ENCODE data around the gene FCER1G.

The FCER1G gene

GRCh38 chr1:161260376-161261260, 45.5 kb downstream of the FCER1G start:
- no peak for TF ChIP-seq CTCF (conservative IDR thresholded peaks at IDR 0.05; ENCODE audit: low read length)
- DNase-seq (ENCODE audit: low read depth) = no peak
- H3K4me3 ChIP-seq (ENCODE audit: low read length) = no peak overlapping the region

- no peak for DNase-seq (ENCODE audit: low read depth)
- H3K4me3 ChIP-seq (ENCODE audit: low read length) = no peak overlapping the region
- TF ChIP-seq CTCF (conservative IDR thresholded peaks at IDR 0.05; ENCODE audit: low read length) = no peak
Measured at GRCh38 chr1:161261261-161262235, 46.5 kb downstream of the FCER1G start.

- no peak overlapping the region for H3K4me3 ChIP-seq (ENCODE audit: low read length)
- DNase-seq (ENCODE audit: low read depth) = no peak
- no peak for TF ChIP-seq CTCF (conservative IDR thresholded peaks at IDR 0.05; ENCODE audit: low read length)
Measured at GRCh38 chr1:161265305-161265704, 50.2 kb downstream of the FCER1G start.

GRCh38 chr1:161266202-161266601, 51.1 kb downstream of the FCER1G start:
- TF ChIP-seq CTCF (conservative IDR thresholded peaks at IDR 0.05; ENCODE audit: low read length) = no peak
- peak; percentile 10 for DNase-seq (ENCODE audit: low read depth)
- H3K4me3 ChIP-seq (ENCODE audit: low read length) = no peak overlapping the region

GRCh38 chr1:161266836-161267235, 51.7 kb downstream of the FCER1G start:
- no peak for TF ChIP-seq CTCF (conservative IDR thresholded peaks at IDR 0.05; ENCODE audit: low read length)

GRCh38 chr1:161267321-161267720, 52.2 kb downstream of the FCER1G start:
- TF ChIP-seq CTCF (conservative IDR thresholded peaks at IDR 0.05; ENCODE audit: low read length) = no peak
- H3K4me3 ChIP-seq (ENCODE audit: low read length) = no peak overlapping the region
- DNase-seq (ENCODE audit: low read depth) = no peak

More at GRCh38 chr1:161266836-161267235, 51.7 kb downstream of the FCER1G start:
- no peak overlapping the region for H3K4me3 ChIP-seq (ENCODE audit: low read length)
- DNase-seq (ENCODE audit: low read depth) = no peak
